Omental fat pad (tissue), 4 donors: ENCODE data around the gene XYLT2. TPM values are rescaled to one million over a fixed set of nuclear protein-coding genes. Genes with fewer than 3 reads are reported as not detected.
"Not testable (repeated sequence)": the region's sequence is repeated elsewhere in the genome, so short reads cannot be mapped to it uniquely, and the experiment has no call there.

ENCODE experiments used
- ATAC-seq: fragments of 150-250 bp; one replicate; pipeline ENCODE4 v1.9.1; 2016; ENCODE audit warnings: mild to moderate bottlenecking, moderate library complexity; ENCODE audit not compliant: low FRiP score
- DNase-seq: peaks from one replicate; pipeline ENCODE4 v3.0.0-alpha.2; 2019; ENCODE audit warnings: low spot score
- CTCF ChIP-seq, 3 donors: fragments of 450-650 bp; IDR thresholded peaks; one replicate each; pipeline ENCODE4 v1.5.1; 2016 to 2017; ENCODE audit warnings: antibody characterized with exemption in 3 of 3, mild to moderate bottlenecking in 3 of 3, moderate library complexity in 2 of 3
- total RNA-seq, 4 donors: library from RNA; depleted of rRNA; stranded (reverse); fragments of >200 nt; gene quantifications; one replicate each; pipeline ENCODE4 v1.1.0, GENCODE V29; 2016

XYLT2 gene
- total RNA-seq, 4 donors from 2014 or later = 8.4 to 23.2 (median 16.5) TPM

- DNase-seq (no peak), ATAC-seq (no peak)
- TF ChIP-seq CTCF (IDR thresholded peaks at IDR 0.05) = no peak
Observed at GRCh38 chr17:50312308-50312707, 33.6 kb upstream of the XYLT2 start.

- DNase-seq (no peak), ATAC-seq (no peak)
- TF ChIP-seq CTCF (IDR thresholded peaks at IDR 0.05) = no peak
Observed at GRCh38 chr17:50314456-50315011, 31.4 kb upstream of the XYLT2 start.

GRCh38 chr17:50316016-50316587 lies 29.8 kb upstream of the XYLT2 start:
- TF ChIP-seq CTCF (IDR thresholded peaks at IDR 0.05) = no peak
- ATAC-seq (no peak), DNase-seq (no peak)

GRCh38 chr17:50316660-50317059 lies 29.3 kb upstream of the XYLT2 start:
- not testable (repeated sequence) for ATAC-seq, DNase-seq

- no peak for TF ChIP-seq CTCF (IDR thresholded peaks at IDR 0.05)
- DNase-seq = no peak
- no peak for ATAC-seq
Observed at GRCh38 chr17:50317121-50317520, 28.8 kb upstream of the XYLT2 start.

- ATAC-seq (no peak), DNase-seq (no peak)
- TF ChIP-seq CTCF (IDR thresholded peaks at IDR 0.05) = no peak
Observed at GRCh38 chr17:50318501-50319285, 27.2 kb upstream of the XYLT2 start.

GRCh38 chr17:50319306-50320004 lies 26.5 kb upstream of the XYLT2 start:
- DNase-seq (no peak), ATAC-seq (no peak)
- TF ChIP-seq CTCF (IDR thresholded peaks at IDR 0.05) = no peak
